Measurements from ENCODE around the gene THAP11. TPM values are rescaled to one million over a fixed set of nuclear protein-coding genes. Genes with fewer than 3 reads are reported as not detected.
A peak's percentile ranks its signal among the peaks of the same experiment; 100 is the strongest.
"Not testable (repeated sequence)": the region's sequence is repeated elsewhere in the genome, so short reads cannot be mapped to it uniquely, and the experiment has no call there.

The THAP11 gene
- total and polyA plus RNA-seq, 2 experiments from 2014 or later = 37.3 to 115 TPM

DNA sequence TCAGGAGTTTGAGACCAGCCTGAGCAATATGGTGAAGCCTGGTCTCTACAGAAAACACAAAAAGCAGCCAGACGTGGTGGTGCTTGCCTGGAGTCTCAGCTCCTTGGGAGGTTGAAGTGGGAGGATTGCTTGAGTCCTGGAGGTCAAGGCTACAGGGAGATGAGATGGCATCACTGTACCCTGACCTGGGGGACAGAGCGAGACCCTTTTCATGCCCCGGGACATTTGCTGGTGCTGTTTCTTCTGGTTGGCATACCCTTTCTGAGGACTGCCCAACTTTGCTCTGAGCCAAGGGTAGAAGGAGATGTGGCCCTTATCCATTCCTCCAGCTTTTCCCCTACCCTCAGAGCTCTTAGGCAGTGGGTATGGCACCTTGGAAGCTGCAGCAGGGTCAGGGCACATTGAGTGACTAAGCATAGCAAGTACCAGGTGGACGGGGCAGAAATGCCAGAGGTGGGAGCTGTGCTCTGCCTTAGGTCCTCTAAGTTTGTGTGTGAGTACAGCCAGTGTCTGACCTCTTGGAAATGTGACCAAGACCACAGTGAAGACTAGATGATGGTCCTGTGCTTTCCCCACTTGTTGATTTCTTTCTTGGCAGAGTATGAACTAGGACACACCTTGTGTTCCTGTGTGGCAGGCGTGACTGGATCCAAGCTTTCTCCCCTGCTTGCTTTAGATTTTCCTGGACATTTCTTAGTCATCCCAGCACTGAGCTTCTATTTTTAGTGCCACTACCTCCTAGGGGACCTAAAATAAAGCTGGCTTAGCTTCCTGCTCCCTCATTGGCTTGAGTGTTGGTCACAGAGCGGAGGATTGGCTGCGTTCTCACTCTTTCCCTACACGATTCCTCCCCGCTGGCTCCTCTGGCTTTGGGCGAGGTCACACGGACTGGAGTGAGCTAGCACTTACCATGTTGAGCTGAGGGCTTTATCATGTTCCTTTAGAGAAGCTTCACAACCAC is 20.8 kb downstream of the THAP11 start (continued):
- TF ChIP-seq, protein P1, sequence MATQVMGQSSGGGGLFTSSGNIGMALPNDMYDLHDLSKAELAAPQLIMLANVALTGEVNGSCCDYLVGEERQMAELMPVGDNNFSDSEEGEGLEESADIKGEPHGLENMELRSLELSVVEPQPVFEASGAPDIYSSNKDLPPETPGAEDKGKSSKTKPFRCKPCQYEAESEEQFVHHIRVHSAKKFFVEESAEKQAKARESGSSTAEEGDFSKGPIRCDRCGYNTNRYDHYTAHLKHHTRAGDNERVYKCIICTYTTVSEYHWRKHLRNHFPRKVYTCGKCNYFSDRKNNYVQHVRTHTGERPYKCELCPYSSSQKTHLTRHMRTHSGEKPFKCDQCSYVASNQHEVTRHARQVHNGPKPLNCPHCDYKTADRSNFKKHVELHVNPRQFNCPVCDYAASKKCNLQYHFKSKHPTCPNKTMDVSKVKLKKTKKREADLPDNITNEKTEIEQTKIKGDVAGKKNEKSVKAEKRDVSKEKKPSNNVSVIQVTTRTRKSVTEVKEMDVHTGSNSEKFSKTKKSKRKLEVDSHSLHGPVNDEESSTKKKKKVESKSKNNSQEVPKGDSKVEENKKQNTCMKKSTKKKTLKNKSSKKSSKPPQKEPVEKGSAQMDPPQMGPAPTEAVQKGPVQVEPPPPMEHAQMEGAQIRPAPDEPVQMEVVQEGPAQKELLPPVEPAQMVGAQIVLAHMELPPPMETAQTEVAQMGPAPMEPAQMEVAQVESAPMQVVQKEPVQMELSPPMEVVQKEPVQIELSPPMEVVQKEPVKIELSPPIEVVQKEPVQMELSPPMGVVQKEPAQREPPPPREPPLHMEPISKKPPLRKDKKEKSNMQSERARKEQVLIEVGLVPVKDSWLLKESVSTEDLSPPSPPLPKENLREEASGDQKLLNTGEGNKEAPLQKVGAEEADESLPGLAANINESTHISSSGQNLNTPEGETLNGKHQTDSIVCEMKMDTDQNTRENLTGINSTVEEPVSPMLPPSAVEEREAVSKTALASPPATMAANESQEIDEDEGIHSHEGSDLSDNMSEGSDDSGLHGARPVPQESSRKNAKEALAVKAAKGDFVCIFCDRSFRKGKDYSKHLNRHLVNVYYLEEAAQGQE (IDR thresholded peaks at IDR 0.05; ENCODE audit: unreplicated experiment) = no peak

DNA sequence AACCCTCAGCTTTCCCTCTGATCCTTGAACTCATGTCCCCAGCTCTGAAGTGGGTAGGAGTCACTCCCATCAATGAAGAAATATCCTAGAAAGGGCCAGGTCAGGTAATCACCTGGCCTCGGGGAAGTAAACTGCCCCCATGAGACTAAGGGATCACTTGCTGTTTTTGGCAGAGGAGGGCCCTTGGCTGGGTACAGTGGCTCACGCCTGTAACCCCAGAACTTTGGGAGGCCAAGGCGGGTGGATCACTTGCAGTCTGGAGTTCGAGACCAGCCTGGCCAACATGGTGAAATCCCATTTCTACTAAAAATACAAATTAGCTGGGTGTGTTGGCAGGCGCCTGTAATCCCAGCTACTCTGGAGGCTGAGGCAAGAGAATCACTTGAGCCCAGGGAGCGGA is 21.9 kb downstream of the THAP11 start:
- H3K27me3 ChIP-seq (ENCODE audit: insufficient read depth); H3K9me2 ChIP-seq (ENCODE audit: insufficient read depth); H2AFZ ChIP-seq; H3K4me3 Mint-ChIP-seq; H3K4me1 ChIP-seq (ENCODE audit: insufficient read depth); H3K4me2 ChIP-seq; H3K27ac Mint-ChIP-seq; DNase-seq (ENCODE audit: low spot score); H3K9me3 Mint-ChIP-seq; H3K27me3 Mint-ChIP-seq (ENCODE audit: insufficient read depth, low read depth, poor library complexity); ATAC-seq; H3K4me3 ChIP-seq: not testable (repeated sequence)
- peaks cover 16% of the 10 kb centered on the region for H3F3A ChIP-seq (replicated peaks; ENCODE audit: low read depth)
- H3K27ac ChIP-seq (ENCODE audit: low read depth) = peak overlapping the region; percentile 69
- peaks cover 35% of the 10 kb centered on the region for H3K36me3 ChIP-seq (ENCODE audit: insufficient read depth)
- H3K4me1 Mint-ChIP-seq = peaks cover 15% of the 10 kb centered on the region
- peaks cover 48% of the 10 kb centered on the region for H4K20me1 ChIP-seq (replicated peaks; ENCODE audit: insufficient read depth)
- H3K36me3 Mint-ChIP-seq (ENCODE audit: low read depth) = peaks cover 59% of the 10 kb centered on the region
- peaks cover 64% of the 10 kb centered on the region for H3K79me2 ChIP-seq (replicated peaks; ENCODE audit: insufficient read depth)

DNA sequence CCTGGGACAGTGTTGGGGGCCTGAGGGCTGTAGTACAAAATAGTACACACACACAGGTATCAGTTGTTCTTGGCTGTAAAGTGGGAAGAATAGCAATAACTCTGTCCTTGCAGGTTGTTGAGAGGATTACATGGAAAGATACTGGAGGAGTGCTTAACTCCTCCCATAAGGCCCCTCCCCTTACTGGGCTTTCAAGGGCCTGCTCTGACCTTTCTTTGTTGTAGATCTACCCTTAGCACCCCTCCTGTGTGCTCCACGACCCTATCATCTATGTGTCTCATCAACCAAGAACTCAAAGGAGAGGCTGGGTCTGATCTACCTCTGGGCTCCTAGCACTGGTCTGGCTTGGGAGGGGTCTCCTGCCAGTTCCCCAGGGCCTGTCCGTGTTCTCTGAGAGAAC is 22.5 kb downstream of the THAP11 start:
- Histone ChIP-seq H3K4me2 (no peak overlapping the region), H2AFZ (no peak overlapping the region), H3K4me1 (ENCODE audit: insufficient read depth) (no peaks in the 10 kb centered on the region), H4K20me1 (replicated peaks; ENCODE audit: insufficient read depth) (peaks cover 45% of the 10 kb centered on the region), H3K9me2 (ENCODE audit: insufficient read depth) (no peaks in the 10 kb centered on the region), H3F3A (replicated peaks; ENCODE audit: low read depth) (peaks cover 20% of the 10 kb centered on the region), H3K79me2 (replicated peaks; ENCODE audit: insufficient read depth) (peaks cover 59% of the 10 kb centered on the region), H3K27me3 (ENCODE audit: insufficient read depth) (no peaks in the 10 kb centered on the region), H3K4me3 (no peak overlapping the region), H3K36me3 (ENCODE audit: insufficient read depth) (peaks cover 35% of the 10 kb centered on the region), H3K27ac (ENCODE audit: low read depth) (peak overlapping the region; percentile 63; the same call in 1 of the 2 replicates)
- ATAC-seq = peak; percentile 32; the same call in 2 of the 3 replicates
- DNase-seq (ENCODE audit: low spot score) = no peak
- H3K27me3 Mint-ChIP-seq (ENCODE audit: insufficient read depth, low read depth, poor library complexity) = no peaks in the 10 kb centered on the region
- no peak overlapping the region; the same call in 1 of the 2 replicates for H3K27ac Mint-ChIP-seq
- peaks cover 62% of the 10 kb centered on the region for H3K36me3 Mint-ChIP-seq (ENCODE audit: low read depth)
- H3K4me1 Mint-ChIP-seq = peaks cover 15% of the 10 kb centered on the region
- H3K9me3 Mint-ChIP-seq = no peaks in the 10 kb centered on the region
- H3K4me3 Mint-ChIP-seq = no peak overlapping the region
- TF ChIP-seq, protein P2, sequence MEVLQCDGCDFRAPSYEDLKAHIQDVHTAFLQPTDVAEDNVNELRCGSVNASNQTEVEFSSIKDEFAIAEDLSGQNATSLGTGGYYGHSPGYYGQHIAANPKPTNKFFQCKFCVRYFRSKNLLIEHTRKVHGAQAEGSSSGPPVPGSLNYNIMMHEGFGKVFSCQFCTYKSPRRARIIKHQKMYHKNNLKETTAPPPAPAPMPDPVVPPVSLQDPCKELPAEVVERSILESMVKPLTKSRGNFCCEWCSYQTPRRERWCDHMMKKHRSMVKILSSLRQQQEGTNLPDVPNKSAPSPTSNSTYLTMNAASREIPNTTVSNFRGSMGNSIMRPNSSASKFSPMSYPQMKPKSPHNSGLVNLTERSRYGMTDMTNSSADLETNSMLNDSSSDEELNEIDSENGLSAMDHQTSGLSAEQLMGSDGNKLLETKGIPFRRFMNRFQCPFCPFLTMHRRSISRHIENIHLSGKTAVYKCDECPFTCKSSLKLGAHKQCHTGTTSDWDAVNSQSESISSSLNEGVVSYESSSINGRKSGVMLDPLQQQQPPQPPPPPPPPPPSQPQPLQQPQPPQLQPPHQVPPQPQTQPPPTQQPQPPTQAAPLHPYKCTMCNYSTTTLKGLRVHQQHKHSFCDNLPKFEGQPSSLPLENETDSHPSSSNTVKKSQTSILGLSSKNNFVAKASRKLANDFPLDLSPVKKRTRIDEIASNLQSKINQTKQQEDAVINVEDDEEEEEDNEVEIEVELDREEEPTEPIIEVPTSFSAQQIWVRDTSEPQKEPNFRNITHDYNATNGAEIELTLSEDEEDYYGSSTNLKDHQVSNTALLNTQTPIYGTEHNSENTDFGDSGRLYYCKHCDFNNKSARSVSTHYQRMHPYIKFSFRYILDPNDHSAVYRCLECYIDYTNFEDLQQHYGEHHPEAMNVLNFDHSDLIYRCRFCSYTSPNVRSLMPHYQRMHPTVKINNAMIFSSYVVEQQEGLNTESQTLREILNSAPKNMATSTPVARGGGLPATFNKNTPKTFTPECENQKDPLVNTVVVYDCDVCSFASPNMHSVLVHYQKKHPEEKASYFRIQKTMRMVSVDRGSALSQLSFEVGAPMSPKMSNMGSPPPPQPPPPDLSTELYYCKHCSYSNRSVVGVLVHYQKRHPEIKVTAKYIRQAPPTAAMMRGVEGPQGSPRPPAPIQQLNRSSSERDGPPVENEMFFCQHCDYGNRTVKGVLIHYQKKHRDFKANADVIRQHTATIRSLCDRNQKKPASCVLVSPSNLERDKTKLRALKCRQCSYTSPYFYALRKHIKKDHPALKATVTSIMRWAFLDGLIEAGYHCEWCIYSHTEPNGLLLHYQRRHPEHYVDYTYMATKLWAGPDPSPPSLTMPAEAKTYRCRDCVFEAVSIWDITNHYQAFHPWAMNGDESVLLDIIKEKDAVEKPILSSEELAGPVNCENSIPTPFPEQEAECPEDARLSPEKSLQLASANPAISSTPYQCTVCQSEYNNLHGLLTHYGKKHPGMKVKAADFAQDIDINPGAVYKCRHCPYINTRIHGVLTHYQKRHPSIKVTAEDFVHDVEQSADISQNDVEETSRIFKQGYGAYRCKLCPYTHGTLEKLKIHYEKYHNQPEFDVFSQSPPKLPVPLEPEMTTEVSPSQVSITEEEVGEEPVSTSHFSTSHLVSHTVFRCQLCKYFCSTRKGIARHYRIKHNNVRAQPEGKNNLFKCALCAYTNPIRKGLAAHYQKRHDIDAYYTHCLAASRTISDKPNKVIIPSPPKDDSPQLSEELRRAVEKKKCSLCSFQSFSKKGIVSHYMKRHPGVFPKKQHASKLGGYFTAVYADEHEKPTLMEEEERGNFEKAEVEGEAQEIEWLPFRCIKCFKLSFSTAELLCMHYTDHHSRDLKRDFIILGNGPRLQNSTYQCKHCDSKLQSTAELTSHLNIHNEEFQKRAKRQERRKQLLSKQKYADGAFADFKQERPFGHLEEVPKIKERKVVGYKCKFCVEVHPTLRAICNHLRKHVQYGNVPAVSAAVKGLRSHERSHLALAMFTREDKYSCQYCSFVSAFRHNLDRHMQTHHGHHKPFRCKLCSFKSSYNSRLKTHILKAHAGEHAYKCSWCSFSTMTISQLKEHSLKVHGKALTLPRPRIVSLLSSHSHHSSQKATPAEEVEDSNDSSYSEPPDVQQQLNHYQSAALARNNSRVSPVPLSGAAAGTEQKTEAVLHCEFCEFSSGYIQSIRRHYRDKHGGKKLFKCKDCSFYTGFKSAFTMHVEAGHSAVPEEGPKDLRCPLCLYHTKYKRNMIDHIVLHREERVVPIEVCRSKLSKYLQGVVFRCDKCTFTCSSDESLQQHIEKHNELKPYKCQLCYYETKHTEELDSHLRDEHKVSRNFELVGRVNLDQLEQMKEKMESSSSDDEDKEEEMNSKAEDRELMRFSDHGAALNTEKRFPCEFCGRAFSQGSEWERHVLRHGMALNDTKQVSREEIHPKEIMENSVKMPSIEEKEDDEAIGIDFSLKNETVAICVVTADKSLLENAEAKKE (CRISPR knock-in tag; IDR thresholded peaks at IDR 0.05) = no peak
- TF ChIP-seq ZNF331 (CRISPR knock-in tag; IDR thresholded peaks at IDR 0.05; ENCODE audit: low read depth) (no peak), NANOG (IDR thresholded peaks at IDR 0.05; ENCODE audit: borderline replicate concordance) (no peak), EZH2 (IDR thresholded peaks at IDR 0.05; ENCODE audit: low read depth, unreplicated experiment) (no peak), CREB1 (CRISPR knock-in tag; IDR thresholded peaks at IDR 0.05; ENCODE audit: low read depth) (no peak)
